HCT116 (cell line): ENCODE results near the gene NAXE. TPM values are rescaled to one million over a fixed set of nuclear protein-coding genes. Genes with fewer than 3 reads are reported as not detected.
A peak's percentile ranks its signal among the peaks of the same experiment; 100 is the strongest.

Source experiments
- ATAC-seq: fragments of 200-7000 bp; cut with Tn5 transposase; 2 replicates; pipeline ENCODE4 v1.9.1; 2020; ENCODE audit warnings: mild to moderate bottlenecking, moderate library complexity
- BruUV-seq: library from RNA; stranded (reverse); fragments of 400-500 nt; replicated peaks from 2 replicates; lab custom pipeline; 2021; lab: Mats Ljungman, UMichigan
- CTCF ChIA-PET: fragments of 300-600 bp; sonication (Branson Sonifier 250); formaldehyde crosslinking; loops from one replicate; lab custom pipeline; 2021; ENCODE audit warnings: antibody characterized with exemption; lab: Charles Lee
- POLR2A ChIA-PET: fragments of 300-600, 350-600 bp; sonication (Branson Sonifier 250); formaldehyde crosslinking; loops from one replicate; lab custom pipeline; 2021; ENCODE audit warnings: antibody characterized with exemption; lab: Charles Lee
- RAD21 ChIA-PET, 2 experiments: fragments of 300-600 bp; sonication (Branson Sonifier 250); formaldehyde crosslinking; loops; one replicate each; lab custom pipeline; 2023; ENCODE audit warnings: low total read pairs in 2 of 2; ENCODE audit not compliant: uncharacterized antibody in 2 of 2, unreplicated experiment in 2 of 2, low non-redundant PET in 1 of 2; lab: Charles Lee
- DNase-seq: peaks from one replicate; pipeline ENCODE4 v3.0.0-alpha.2; 2010; ENCODE audit warnings: low read depth, low spot score
- H2AFZ ChIP-seq: fragments of 200-600 bp; shearing (Covaris generic), sonication (generic); 2 replicates; pipeline ENCODE4 v1.6.1; 2017; ENCODE audit warnings: low read depth, mixed run types, mixed read lengths, antibody characterized with exemption, low read length; ENCODE audit not compliant: poor library complexity, severe bottlenecking
- H3K27ac ChIP-seq: 2 replicates; pipeline ENCODE4 v1.5.1; 2012; ENCODE audit warnings: low read depth, low read length
- H3K27me3 ChIP-seq: fragments of 200-600 bp; sonication (generic); 2 replicates; pipeline ENCODE4 v1.6.1; 2016; ENCODE audit warnings: mixed run types, low read length, mixed read lengths; ENCODE audit not compliant: insufficient read depth
- H3K36me3 ChIP-seq, 2 experiments: fragments of 200-500 bp in 1 of 2; fragments of 200-600 bp in 1 of 2; sonication (Bioruptor generic) in 1 of 2; sonication (generic) in 1 of 2; 2 replicates each; pipeline versions ENCODE4 v1.5.1 to v1.6.1; 2014 to 2016; ENCODE audit warnings: low read length in 2 of 2, inconsistent platforms in 1 of 2, mixed read lengths in 1 of 2, mixed run types in 1 of 2; ENCODE audit not compliant: insufficient read depth in 2 of 2, control insufficient read depth in 1 of 2
- H3K4me1 ChIP-seq, 2 experiments: fragments of 200-600 bp in 1 of 2; sonication (generic) in 1 of 2; 2 replicates each; pipeline versions ENCODE4 v1.5.1 to v1.6.1; 2012 to 2017; ENCODE audit warnings: low read length in 2 of 2, inconsistent platforms in 1 of 2, mild to moderate bottlenecking in 1 of 2, mixed read lengths in 1 of 2, mixed run types in 1 of 2, moderate library complexity in 1 of 2; ENCODE audit not compliant: insufficient read depth in 2 of 2, control insufficient read depth in 1 of 2
- H3K4me2 ChIP-seq: fragments of 200-600 bp; sonication (generic); 2 replicates; pipeline ENCODE4 v1.6.1; 2017; ENCODE audit warnings: mixed run types, low read length, mixed read lengths
- H3K4me3 ChIP-seq, 2 experiments: fragments of 200-600 bp in 1 of 2; sonication (generic) in 1 of 2; replicated peaks in 1 of 2; 2 replicates each; pipeline ENCODE4 v1.5.1; 2011 to 2016; ENCODE audit warnings: low read length in 2 of 2, control low read depth in 1 of 2, low read depth in 1 of 2, mild to moderate bottlenecking in 1 of 2, mixed read lengths in 1 of 2, mixed run types in 1 of 2
- H3K79me2 ChIP-seq: fragments of 200-600 bp; sonication (generic); 2 replicates; pipeline ENCODE4 v1.6.1; 2017; ENCODE audit warnings: mild to moderate bottlenecking, mixed run types, low read length, moderate library complexity, mixed read lengths; ENCODE audit not compliant: insufficient read depth
- H3K9ac ChIP-seq: fragments of 200-600 bp; sonication (generic); 2 replicates; pipeline ENCODE4 v1.6.1; 2016; ENCODE audit warnings: low read length, mixed read lengths
- H3K9me2 ChIP-seq: fragments of 200-600 bp; sonication (generic), shearing (Covaris generic); 2 replicates; pipeline ENCODE4 v1.6.1; 2017; ENCODE audit warnings: mixed run types, mild to moderate bottlenecking, moderate library complexity; ENCODE audit not compliant: insufficient read depth
- H3K9me3 ChIP-seq, 2 experiments: fragments of 200-500 bp in 1 of 2; fragments of 200-600 bp in 1 of 2; sonication (Bioruptor generic) in 1 of 2; sonication (generic) in 1 of 2; 2 replicates each; pipeline ENCODE4 v1.6.1; 2014 to 2017; ENCODE audit warnings: low read length in 2 of 2, mixed read lengths in 2 of 2, inconsistent platforms in 1 of 2, low read depth in 1 of 2, mild to moderate bottlenecking in 1 of 2, mixed run types in 1 of 2, moderate library complexity in 1 of 2; ENCODE audit not compliant: control insufficient read depth in 1 of 2, insufficient read depth in 1 of 2
- H4K20me1 ChIP-seq: fragments of 200-600 bp; sonication (generic), shearing (Covaris generic); 2 replicates; pipeline ENCODE4 v1.6.1; 2017; ENCODE audit warnings: mixed run types, mild to moderate bottlenecking, moderate library complexity; ENCODE audit not compliant: insufficient read depth
- CBX3 ChIP-seq: IDR thresholded peaks from 2 replicates; pipeline ENCODE4 v1.6.1; 2012; ENCODE audit warnings: low read depth
- CTCF ChIP-seq, 3 experiments: fragments of 200-600 bp in 1 of 3; sonication (generic) in 1 of 3; IDR thresholded peaks in 2 of 3; conservative IDR thresholded peaks in 1 of 3; 2 replicates each; pipeline ENCODE4 v1.5.1; 2012 to 2017; ENCODE audit warnings: low read depth in 2 of 3, low read length in 2 of 3, antibody characterized with exemption in 1 of 3, borderline replicate concordance in 1 of 3, control low read depth in 1 of 3, mild to moderate bottlenecking in 1 of 3, mixed read lengths in 1 of 3, mixed run types in 1 of 3, moderate library complexity in 1 of 3; ENCODE audit not compliant: insufficient read depth in 1 of 3
- FOSL1 ChIP-seq: IDR thresholded peaks from 2 replicates; pipeline ENCODE4 v1.6.1; 2012; ENCODE audit warnings: low read depth
- MAX ChIP-seq: IDR thresholded peaks from 2 replicates; pipeline ENCODE4 v1.6.1; 2012
- POLR2A ChIP-seq: IDR thresholded peaks from 2 replicates; pipeline ENCODE4 v1.7.0; 2011; ENCODE audit warnings: borderline replicate concordance; ENCODE audit not compliant: insufficient read depth, insufficient read length; ENCODE audit errors: extremely low read depth
- RAD21 ChIP-seq: IDR thresholded peaks from 2 replicates; pipeline ENCODE4 v1.6.1; 2012; ENCODE audit warnings: low read depth, mild to moderate bottlenecking
- SRF ChIP-seq: IDR thresholded peaks from 2 replicates; pipeline ENCODE4 v1.6.1; 2012; ENCODE audit warnings: low read depth
- ZBTB33 ChIP-seq: IDR thresholded peaks from 2 replicates; pipeline ENCODE4 v1.6.1; 2011; ENCODE audit warnings: mild to moderate bottlenecking, low read length, moderate library complexity; ENCODE audit not compliant: insufficient replicate concordance; ENCODE audit errors: extremely low read depth
- ZNF274 ChIP-seq: fragments of 200-500 bp; sonication (Bioruptor generic); IDR thresholded peaks from 2 replicates; pipeline ENCODE4 v1.6.1; 2014; ENCODE audit warnings: mild to moderate bottlenecking, low read depth, low read length, inconsistent platforms
- intact Hi-C: fragments of 100-400 bp; cut with micrococcal nuclease; formaldehyde crosslinking; loops from 2 replicates; pipeline ENCODE4 v1.10.0; 2022
- total RNA-seq: library from RNA; stranded (reverse); gene quantifications from one replicate; pipeline ENCODE4 v1.2.1, GENCODE V29; 2021; ENCODE audit not compliant: unreplicated experiment

Gene NAXE
- total RNA-seq, 1 experiment from 2014 or later = 139 TPM

- no peak overlapping the region for H3K27ac ChIP-seq
- CTCF ChIA-PET = interaction anchor here (0.6 to 2.4 kb wide), 4 partner anchors 51 to 80 kb away, joined by 3 to 27 read pairs (median 4); partner anchors contain the start of genes CRABP2 and NES
- no peaks in the 10 kb centered on the region for H3K79me2 ChIP-seq
- peak overlapping the region; percentile 33 to 46 for H3K4me3 ChIP-seq
- peak; percentile 80 for ATAC-seq
- H3K9me2 ChIP-seq = no peaks in the 10 kb centered on the region
- H4K20me1 ChIP-seq = no peaks in the 10 kb centered on the region
- H3K36me3 ChIP-seq = no peaks in the 10 kb centered on the region
- H3K9me3 ChIP-seq = no peaks in the 10 kb centered on the region
- BruUV-seq = no TSS peak
- intact Hi-C loops = loop anchor here (1.0 to 10.0 kb wide), 3 partner anchors 23 to 299 kb away; partner anchors contain the start of gene LRRC71
- no peak overlapping the region for H2AFZ ChIP-seq
- H3K9ac ChIP-seq = peak overlapping the region; percentile 25; the same call in 1 of the 2 replicates
- no peaks in the 10 kb centered on the region for H3K27me3 ChIP-seq
- peaks cover 3 to 7% of the 10 kb centered on the region in 2 experiments; a peak in 2 of 4 replicates for H3K4me1 ChIP-seq
- peak; percentile 73 for TF ChIP-seq RAD21
- TF ChIP-seq CBX3 = no peak
- peak; percentile 68 to 91 (median 84); a peak in 5 of 6 replicates for TF ChIP-seq CTCF (IDR thresholded peaks at IDR 0.05 in 2 of 3, conservative IDR thresholded peaks at IDR 0.05 in 1 of 3; ENCODE audit: borderline replicate concordance in 1 of 3, insufficient read depth in 1 of 3, low read depth in 2 of 3, low read length in 2 of 3)
- TF ChIP-seq, all 23 proteins: peak for 2
- ChIA-PET RAD21 (interaction anchor here in 1 of 2 experiments (1.3 kb wide), 1 partner anchor 59 kb away, joined by 3 read pairs; no protein-coding TSS in a partner anchor), POLR2A (no interaction called here)
- no peak for DNase-seq
- H3K4me2 ChIP-seq = peak overlapping the region; percentile 74
Observed at GRCh38 chr1:156625436-156626078, 34.0 kb downstream of the NAXE start.

GRCh38 chr1:156626079-156626438 is 34.5 kb downstream of the NAXE start:
- ATAC-seq = peak; percentile 10; the same call in 1 of the 2 replicates
- Histone ChIP-seq H3K36me3 (no peaks in the 10 kb centered on the region), H3K9me2 (no peaks in the 10 kb centered on the region), H3K9ac (no peak overlapping the region), H3K27me3 (no peaks in the 10 kb centered on the region), H3K4me2 (peak overlapping the region; percentile 74), H3K79me2 (no peaks in the 10 kb centered on the region), H3K9me3 (no peaks in the 10 kb centered on the region), H3K27ac (no peak overlapping the region), H3K4me3 (no peak overlapping the region), H3K4me1 (peaks cover 3 to 7% of the 10 kb centered on the region in 2 experiments; a peak in 2 of 4 replicates), H4K20me1 (no peaks in the 10 kb centered on the region), H2AFZ (no peak overlapping the region)
- intact Hi-C loops = loop anchor here (1.0 to 10.0 kb wide), 2 partner anchors 52 to 299 kb away; partner anchors contain the start of gene LRRC71
- no TSS peak for BruUV-seq
- CTCF ChIA-PET = interaction anchor here (0.6 to 5.5 kb wide), 9 partner anchors 14 to 264 kb away, joined by 3 to 33 read pairs (median 6); partner anchors contain the start of genes BCAN, CRABP2 and NES
- DNase-seq = no peak
- RAD21 ChIA-PET = interaction anchor here in 1 of 2 experiments (1.3 kb wide), 1 partner anchor 59 kb away, joined by 3 read pairs; no protein-coding TSS in a partner anchor
- POLR2A ChIA-PET = interaction anchor here (1.6 kb wide), 1 partner anchor 56 kb away, joined by 4 read pairs; no protein-coding TSS in a partner anchor
- no peak for TF ChIP-seq MAX
- no peak for TF ChIP-seq FOSL1
- TF ChIP-seq SRF = no peak
- TF ChIP-seq POLR2A = no peak
- no peak for TF ChIP-seq CBX3
- no peak for TF ChIP-seq CTCF (IDR thresholded peaks at IDR 0.05 in 2 of 3, conservative IDR thresholded peaks at IDR 0.05 in 1 of 3; ENCODE audit: borderline replicate concordance in 1 of 3, insufficient read depth in 1 of 3, low read depth in 2 of 3, low read length in 2 of 3)
- no peak for TF ChIP-seq ZNF274
- TF ChIP-seq ZBTB33 = no peak
